ENCODE results near the gene GSKIP. TPM values are rescaled to one million over a fixed set of nuclear protein-coding genes. Genes with fewer than 3 reads are reported as not detected.

The GSKIP gene
- total RNA-seq, 1 donor from 2014 or later: 27.3 TPM

- no peak for TF ChIP-seq CTCF (IDR thresholded peaks at IDR 0.05; ENCODE audit: unreplicated experiment)
- no peak for DNase-seq (ENCODE audit: low spot score, unreplicated experiment)
- no peak overlapping the region for H3K4me3 Mint-ChIP-seq (ENCODE audit: low read depth)
- H3K27ac Mint-ChIP-seq: no peak overlapping the region
- no peaks in the 10 kb centered on the region for H3K27me3 Mint-ChIP-seq
- H3K9me3 Mint-ChIP-seq (ENCODE audit: low read depth): peaks cover 5% of the 10 kb centered on the region
- H3K36me3 Mint-ChIP-seq (ENCODE audit: insufficient read depth): no peaks in the 10 kb centered on the region
- H3K4me1 Mint-ChIP-seq (ENCODE audit: low read depth): peaks cover 3% of the 10 kb centered on the region
Observed at GRCh38 chr14:96421236-96421635, 57.9 kb downstream of the GSKIP start.

- no peak overlapping the region for H3K27ac Mint-ChIP-seq
- peaks cover 5% of the 10 kb centered on the region for H3K9me3 Mint-ChIP-seq (ENCODE audit: low read depth)
- H3K4me3 Mint-ChIP-seq (ENCODE audit: low read depth): no peak overlapping the region
- H3K27me3 Mint-ChIP-seq: no peaks in the 10 kb centered on the region
- TF ChIP-seq CTCF (IDR thresholded peaks at IDR 0.05; ENCODE audit: unreplicated experiment): no peak
- no peak for DNase-seq (ENCODE audit: low spot score, unreplicated experiment)
- peaks cover 3% of the 10 kb centered on the region for H3K4me1 Mint-ChIP-seq (ENCODE audit: low read depth)
- H3K36me3 Mint-ChIP-seq (ENCODE audit: insufficient read depth): no peaks in the 10 kb centered on the region
Observed at GRCh38 chr14:96422992-96423391, 59.7 kb downstream of the GSKIP start.

DNA sequence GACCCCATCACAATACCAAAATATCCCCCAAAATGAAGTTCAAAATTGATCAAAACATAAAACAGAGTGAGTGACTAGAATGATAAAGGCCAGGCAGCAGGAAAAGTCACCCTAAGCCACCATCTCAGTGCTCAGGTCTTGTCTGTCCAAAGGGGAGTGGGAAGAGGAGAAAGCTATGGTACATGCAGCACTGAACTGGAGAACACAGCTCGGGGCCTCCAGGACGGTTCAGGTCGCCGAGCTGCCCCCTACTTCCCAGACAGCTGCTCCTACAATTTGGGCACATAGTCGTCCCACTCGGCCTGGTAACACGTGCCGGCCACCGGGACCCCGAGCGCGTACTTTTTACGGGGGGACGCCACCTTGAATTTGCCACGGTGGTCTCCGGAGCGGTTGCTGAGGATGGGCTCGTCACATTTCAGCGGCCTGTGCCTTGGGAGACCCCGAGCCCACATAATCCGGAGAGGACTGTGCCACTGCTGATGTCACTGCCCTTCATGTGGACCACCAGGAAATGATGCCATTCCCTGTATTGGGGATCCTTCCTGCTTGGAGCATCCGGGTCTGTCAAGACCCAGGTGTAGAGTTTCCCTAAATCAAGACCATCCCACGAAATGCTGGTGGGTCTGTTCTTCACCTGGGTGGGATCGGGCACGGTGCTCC is 60.3 kb downstream of the GSKIP start:
- no peak for TF ChIP-seq CTCF (IDR thresholded peaks at IDR 0.05; ENCODE audit: unreplicated experiment)
- no peaks in the 10 kb centered on the region for H3K27me3 Mint-ChIP-seq
- H3K27ac Mint-ChIP-seq: no peak overlapping the region
- peaks cover 5% of the 10 kb centered on the region for H3K9me3 Mint-ChIP-seq (ENCODE audit: low read depth)
- H3K4me1 Mint-ChIP-seq (ENCODE audit: low read depth): peaks cover 3% of the 10 kb centered on the region
- no peak overlapping the region for H3K4me3 Mint-ChIP-seq (ENCODE audit: low read depth)
- no peaks in the 10 kb centered on the region for H3K36me3 Mint-ChIP-seq (ENCODE audit: insufficient read depth)
- DNase-seq (ENCODE audit: low spot score, unreplicated experiment): no peak

GRCh38 chr14:96424109-96424989 is 61.0 kb downstream of the GSKIP start:
- no peaks in the 10 kb centered on the region for H3K27me3 Mint-ChIP-seq
- H3K27ac Mint-ChIP-seq: no peak overlapping the region
- no peaks in the 10 kb centered on the region for H3K36me3 Mint-ChIP-seq (ENCODE audit: insufficient read depth)
- peaks cover 6% of the 10 kb centered on the region for H3K9me3 Mint-ChIP-seq (ENCODE audit: low read depth)
- DNase-seq (ENCODE audit: low spot score, unreplicated experiment): no peak
- peaks cover 3% of the 10 kb centered on the region for H3K4me1 Mint-ChIP-seq (ENCODE audit: low read depth)
- H3K4me3 Mint-ChIP-seq (ENCODE audit: low read depth): no peak overlapping the region
- TF ChIP-seq CTCF (IDR thresholded peaks at IDR 0.05; ENCODE audit: unreplicated experiment): peak; percentile 77

- H3K27ac Mint-ChIP-seq: peak overlapping the region; percentile 78
- no peaks in the 10 kb centered on the region for H3K36me3 Mint-ChIP-seq (ENCODE audit: insufficient read depth)
- H3K9me3 Mint-ChIP-seq (ENCODE audit: low read depth): peaks cover 7% of the 10 kb centered on the region
- no peaks in the 10 kb centered on the region for H3K4me1 Mint-ChIP-seq (ENCODE audit: low read depth)
- no peak for DNase-seq (ENCODE audit: low spot score, unreplicated experiment)
- no peak overlapping the region for H3K4me3 Mint-ChIP-seq (ENCODE audit: low read depth)
- H3K27me3 Mint-ChIP-seq: no peaks in the 10 kb centered on the region
- TF ChIP-seq CTCF (IDR thresholded peaks at IDR 0.05; ENCODE audit: unreplicated experiment): no peak
Observed at GRCh38 chr14:96434040-96434439, 70.7 kb downstream of the GSKIP start.

Other genes with a start within 250 kb of the GSKIP start
- gene BDKRB2, start 158.7 kb upstream of the GSKIP start, total RNA-seq: 0.36 and 0.42 TPM in 2 replicates
- not detected in 2 replicates for gene BDKRB1, start 107.3 kb upstream of the GSKIP start, total RNA-seq
- gene ATG2B, start 185 bp upstream of the GSKIP start, total RNA-seq: 24.5 and 25.1 TPM in 2 replicates
- gene AK7, start 28.6 kb downstream of the GSKIP start, total RNA-seq: 4.0 and 5.9 TPM in 2 replicates
- gene PAPOLA, start 138.9 kb downstream of the GSKIP start, total RNA-seq: 279 and 297 TPM in 2 replicates